Activated naive CD4-positive, alpha-beta T cell treated with anti-CD3 and anti-CD28 coated beads, Interleukin-2, amount 50 U/mL, for 72 hours (primary cell): ENCODE results near the gene FCGR2B. TPM values are rescaled to one million over a fixed set of nuclear protein-coding genes. Genes with fewer than 3 reads are reported as not detected.
"Not testable (repeated sequence)": the region's sequence is repeated elsewhere in the genome, so short reads cannot be mapped to it uniquely, and the experiment has no call there.

ENCODE experiments used
- ATAC-seq, 2 donors: fragments of 150-1000 bp; cut with Tn5 transposase; 2 replicates each; pipeline ENCODE4 v1.10.0; 2021; ENCODE audit warnings: mild to moderate bottlenecking in 2 of 2, moderate library complexity in 2 of 2
- DNase-seq, 2 donors: peaks; one replicate each; pipeline ENCODE4 v3.0.0; 2021 to 2022; ENCODE audit warnings: low spot score in 2 of 2
- H3K27ac Mint-ChIP-seq, 2 donors: one replicate each; pipeline ENCODE4 v1.8.0; 2022; ENCODE audit warnings: mild to moderate bottlenecking in 2 of 2, mixed read lengths in 2 of 2
- H3K36me3 Mint-ChIP-seq, 2 donors: one replicate each; pipeline ENCODE4 v1.8.0; 2022; ENCODE audit warnings: mixed read lengths in 2 of 2
- H3K9me3 Mint-ChIP-seq, 2 donors: one replicate each; pipeline ENCODE4 v1.8.0; 2022; ENCODE audit warnings: mixed read lengths in 2 of 2
- total RNA-seq, 2 donors: library from RNA; stranded (reverse); gene quantifications; one replicate each; pipeline ENCODE4 v1.2.3, GENCODE V29; 2022

Gene FCGR2B
- total RNA-seq, 2 donors from 2014 or later = 0.21 TPM; not detected in 1

GRCh38 chr1:161676958-161677689 lies 14.2 kb downstream of the FCGR2B start:
- DNase-seq (no peak), ATAC-seq (no peak)
- Mint-ChIP-seq H3K36me3 (no peaks in the 10 kb centered on the region), H3K27ac (no peak overlapping the region), H3K9me3 (no peaks in the 10 kb centered on the region)

GRCh38 chr1:161678500-161678899 lies 15.6 kb downstream of the FCGR2B start:
- no peak for DNase-seq
- Mint-ChIP-seq H3K36me3 (no peaks in the 10 kb centered on the region), H3K27ac (no peak overlapping the region), H3K9me3 (no peaks in the 10 kb centered on the region)
- no peak for ATAC-seq

GRCh38 chr1:161681879-161682278 lies 18.9 kb downstream of the FCGR2B start:
- no peaks in the 10 kb centered on the region for H3K36me3 Mint-ChIP-seq
- H3K9me3 Mint-ChIP-seq = no peaks in the 10 kb centered on the region
- DNase-seq (no peak), ATAC-seq (no peak)
- H3K27ac Mint-ChIP-seq = no peak overlapping the region

- DNase-seq (no peak), ATAC-seq (no peak)
- H3K36me3 Mint-ChIP-seq = no peaks in the 10 kb centered on the region
- no peaks in the 10 kb centered on the region for H3K9me3 Mint-ChIP-seq
- no peak overlapping the region for H3K27ac Mint-ChIP-seq
Observed at GRCh38 chr1:161688946-161689345, 26.0 kb downstream of the FCGR2B start.

GRCh38 chr1:161691846-161692245 lies 28.9 kb downstream of the FCGR2B start:
- peaks cover 11 to 12% of the 10 kb centered on the region in 2 donors for H3K36me3 Mint-ChIP-seq
- peaks cover 3 to 13% of the 10 kb centered on the region in 2 donors for H3K9me3 Mint-ChIP-seq
- ATAC-seq = no peak
- no peak overlapping the region for H3K27ac Mint-ChIP-seq
- DNase-seq = no peak

GRCh38 chr1:161693020-161693712 lies 30.2 kb downstream of the FCGR2B start:
- peaks cover 3 to 13% of the 10 kb centered on the region in 2 donors for H3K9me3 Mint-ChIP-seq
- peaks cover 11 to 12% of the 10 kb centered on the region in 2 donors for H3K36me3 Mint-ChIP-seq
- not testable (repeated sequence) for DNase-seq, H3K27ac Mint-ChIP-seq, ATAC-seq

GRCh38 chr1:161698302-161698701 lies 35.4 kb downstream of the FCGR2B start:
- H3K9me3 Mint-ChIP-seq = peaks cover 3 to 13% of the 10 kb centered on the region in 2 donors

GRCh38 chr1:161702250-161702649 lies 39.3 kb downstream of the FCGR2B start:
- H3K36me3 Mint-ChIP-seq = no peaks in the 10 kb centered on the region
- DNase-seq (no peak), ATAC-seq (no peak)
- no peaks in the 10 kb centered on the region for H3K9me3 Mint-ChIP-seq
- H3K27ac Mint-ChIP-seq = no peak overlapping the region

More at GRCh38 chr1:161698302-161698701, 35.4 kb downstream of the FCGR2B start:
- H3K36me3 Mint-ChIP-seq = peaks cover 11 to 12% of the 10 kb centered on the region in 2 donors
- not testable (repeated sequence) for H3K27ac Mint-ChIP-seq, ATAC-seq, DNase-seq

- Mint-ChIP-seq H3K9me3 (no peaks in the 10 kb centered on the region), H3K27ac (no peak overlapping the region), H3K36me3 (no peaks in the 10 kb centered on the region)
- DNase-seq (no peak), ATAC-seq (no peak)
Observed at GRCh38 chr1:161705537-161705936, 42.6 kb downstream of the FCGR2B start.

GRCh38 chr1:161706113-161706481 lies 43.2 kb downstream of the FCGR2B start:
- DNase-seq = no peak
- ATAC-seq = peak; percentile 5 to 16
- no peak overlapping the region for H3K27ac Mint-ChIP-seq
- H3K9me3 Mint-ChIP-seq = no peaks in the 10 kb centered on the region
- no peaks in the 10 kb centered on the region for H3K36me3 Mint-ChIP-seq

GRCh38 chr1:161706482-161707347 lies 43.8 kb downstream of the FCGR2B start, which contains the start of gene FCRLA:
Gene FCRLA, plus strand, starts transcription at chr1:161707229. Its CDS starts 36 bp downstream, at chr1:161707265.
- Mint-ChIP-seq H3K9me3 (no peaks in the 10 kb centered on the region), H3K36me3 (no peaks in the 10 kb centered on the region), H3K27ac (no peak within 1 kb of the TSS)
- DNase-seq (no peak), ATAC-seq (peak; percentile 90 to 94)

GRCh38 chr1:161707503-161707902 lies 44.6 kb downstream of the FCGR2B start:
- no peak for ATAC-seq
- Mint-ChIP-seq H3K27ac (no peak overlapping the region), H3K9me3 (no peaks in the 10 kb centered on the region), H3K36me3 (no peaks in the 10 kb centered on the region)
- DNase-seq = no peak

- DNase-seq (no peak), ATAC-seq (no peak)
- no peak overlapping the region for H3K27ac Mint-ChIP-seq
- H3K36me3 Mint-ChIP-seq = no peaks in the 10 kb centered on the region
- no peaks in the 10 kb centered on the region for H3K9me3 Mint-ChIP-seq
Observed at GRCh38 chr1:161709373-161709772, 46.4 kb downstream of the FCGR2B start.

- H3K27ac Mint-ChIP-seq = no peak overlapping the region
- DNase-seq (no peak), ATAC-seq (no peak)
- H3K9me3 Mint-ChIP-seq = no peaks in the 10 kb centered on the region
- H3K36me3 Mint-ChIP-seq = no peaks in the 10 kb centered on the region
Observed at GRCh38 chr1:161710560-161710959, 47.6 kb downstream of the FCGR2B start.

GRCh38 chr1:161718559-161719324 lies 55.8 kb downstream of the FCGR2B start:
- ATAC-seq = no peak

GRCh38 chr1:161719325-161719611 lies 56.3 kb downstream of the FCGR2B start:
- ATAC-seq (peak; percentile 60 to 89), DNase-seq (no peak)
- H3K27ac Mint-ChIP-seq = no peak overlapping the region
- H3K9me3 Mint-ChIP-seq = no peaks in the 10 kb centered on the region
- H3K36me3 Mint-ChIP-seq = no peaks in the 10 kb centered on the region

More at GRCh38 chr1:161718559-161719324, 55.8 kb downstream of the FCGR2B start:
- Mint-ChIP-seq H3K27ac (no peak overlapping the region), H3K36me3 (no peaks in the 10 kb centered on the region), H3K9me3 (no peaks in the 10 kb centered on the region)
- no peak for DNase-seq
